Neural crest cell (in vitro differentiated cells): ENCODE results near the gene PHACTR2. TPM values are rescaled to one million over a fixed set of nuclear protein-coding genes. Genes with fewer than 3 reads are reported as not detected.

Experiments used
- DNase-seq: peaks from one replicate; pipeline ENCODE4 v3.0.0; 2021; ENCODE audit warnings: low read depth, mixed read lengths, low spot score
- H3K27ac Mint-ChIP-seq: one replicate; pipeline ENCODE4 v1.8.0; 2021; ENCODE audit warnings: mild to moderate bottlenecking, mixed read lengths; ENCODE audit not compliant: unreplicated experiment
- H3K27me3 Mint-ChIP-seq: 2 replicates; pipeline ENCODE4 v1.8.0; 2021; ENCODE audit warnings: low read depth, mild to moderate bottlenecking, mixed read lengths
- H3K36me3 Mint-ChIP-seq: 2 replicates; pipeline ENCODE4 v1.8.0; 2021; ENCODE audit warnings: low read depth, mild to moderate bottlenecking, mixed read lengths
- H3K4me1 Mint-ChIP-seq: 2 replicates; pipeline ENCODE4 v1.8.0; 2021; ENCODE audit warnings: mixed read lengths
- H3K4me3 Mint-ChIP-seq: one replicate; pipeline ENCODE4 v1.8.0; 2021; ENCODE audit warnings: mild to moderate bottlenecking, mixed read lengths
- H3K9me3 Mint-ChIP-seq: 2 replicates; pipeline ENCODE4 v1.8.0; 2021; ENCODE audit warnings: mixed read lengths
- CTCF ChIP-seq: fragments of 200-600 bp; sonication (generic); conservative IDR thresholded peaks from 2 replicates; pipeline ENCODE4 v1.5.0; 2021; ENCODE audit warnings: antibody characterized with exemption, mild to moderate bottlenecking
- total RNA-seq: library from RNA; stranded (reverse); gene quantifications from 2 replicates; pipeline ENCODE4 v1.2.1, GENCODE V29; 2021

Gene PHACTR2
- total RNA-seq, 1 donor from 2014 or later = 15.1 TPM

- H3K36me3 Mint-ChIP-seq = no peaks in the 10 kb centered on the region
- H3K27ac Mint-ChIP-seq = no peak overlapping the region
- H3K9me3 Mint-ChIP-seq = no peaks in the 10 kb centered on the region
- H3K27me3 Mint-ChIP-seq = no peaks in the 10 kb centered on the region
- H3K4me3 Mint-ChIP-seq = no peak overlapping the region
- DNase-seq = no peak
- H3K4me1 Mint-ChIP-seq = no peaks in the 10 kb centered on the region
- TF ChIP-seq CTCF = no peak
Measured at GRCh38 chr6:143823548-143823947, 145.8 kb downstream of the PHACTR2 start.

- H3K4me1 Mint-ChIP-seq = no peaks in the 10 kb centered on the region
- no peak overlapping the region for H3K4me3 Mint-ChIP-seq
- H3K36me3 Mint-ChIP-seq = no peaks in the 10 kb centered on the region
- no peaks in the 10 kb centered on the region for H3K9me3 Mint-ChIP-seq
- H3K27me3 Mint-ChIP-seq = no peaks in the 10 kb centered on the region
- no peak overlapping the region for H3K27ac Mint-ChIP-seq
- no peak for DNase-seq
- TF ChIP-seq CTCF = no peak
Measured at GRCh38 chr6:143828572-143828971, 150.8 kb downstream of the PHACTR2 start.

- Mint-ChIP-seq H3K4me3 (no peak overlapping the region), H3K4me1 (no peaks in the 10 kb centered on the region), H3K27me3 (no peaks in the 10 kb centered on the region), H3K36me3 (no peaks in the 10 kb centered on the region), H3K9me3 (no peaks in the 10 kb centered on the region), H3K27ac (no peak overlapping the region)
- TF ChIP-seq CTCF = no peak
- no peak for DNase-seq
Measured at GRCh38 chr6:143836150-143836549, 158.4 kb downstream of the PHACTR2 start.

GRCh38 chr6:143838395-143838794 is 160.6 kb downstream of the PHACTR2 start:
- Mint-ChIP-seq H3K4me1 (peaks cover 7% of the 10 kb centered on the region), H3K9me3 (no peaks in the 10 kb centered on the region), H3K36me3 (no peaks in the 10 kb centered on the region), H3K27me3 (no peaks in the 10 kb centered on the region), H3K27ac (no peak overlapping the region), H3K4me3 (peak overlapping the region; percentile 17)
- DNase-seq = no peak
- no peak for TF ChIP-seq CTCF

GRCh38 chr6:143839196-143839595 is 161.4 kb downstream of the PHACTR2 start:
- Mint-ChIP-seq H3K27ac (no peak overlapping the region), H3K27me3 (no peaks in the 10 kb centered on the region), H3K4me1 (peaks cover 14% of the 10 kb centered on the region), H3K4me3 (peak overlapping the region; percentile 16), H3K9me3 (no peaks in the 10 kb centered on the region), H3K36me3 (no peaks in the 10 kb centered on the region)
- TF ChIP-seq CTCF = no peak
- DNase-seq = no peak
